Lower lobe of right lung (tissue), 2 donors: ENCODE results near the gene FAM9B. TPM values are rescaled to one million over a fixed set of nuclear protein-coding genes. Genes with fewer than 3 reads are reported as not detected.

ENCODE experiments used
- ATAC-seq, 2 donors: fragments of 200-7000 bp; cut with Tn5 transposase; one replicate each; pipeline ENCODE4 v1.9.1; 2020 to 2022; ENCODE audit warnings: mild to moderate bottlenecking in 2 of 2, moderate library complexity in 2 of 2
- DNase-seq: peaks from one replicate; pipeline ENCODE4 v3.0.0-alpha.2; 2020
- H3K27ac ChIP-seq: fragments of 200-600 bp; one replicate; pipeline ENCODE4 v1.8.0; 2022
- H3K27me3 ChIP-seq: fragments of 200-600 bp; one replicate; pipeline ENCODE4 v1.8.0; 2022; ENCODE audit warnings: low read depth
- H3K36me3 ChIP-seq: fragments of 200-600 bp; one replicate; pipeline ENCODE4 v1.8.0; 2022; ENCODE audit warnings: mild to moderate bottlenecking
- H3K4me1 ChIP-seq: fragments of 200-600 bp; one replicate; pipeline ENCODE4 v1.8.0; 2022
- H3K4me3 ChIP-seq: fragments of 200-600 bp; one replicate; pipeline ENCODE4 v1.8.0; 2022; ENCODE audit warnings: mild to moderate bottlenecking
- H3K9me3 ChIP-seq: fragments of 200-600 bp; one replicate; pipeline ENCODE4 v1.8.0; 2022
- CTCF ChIP-seq: fragments of 200-600 bp; IDR thresholded peaks from one replicate; pipeline ENCODE4 v1.8.0; 2022; ENCODE audit warnings: antibody characterized with exemption, mild to moderate bottlenecking
- intact Hi-C: fragments of 100-400 bp; cut with DNase I; formaldehyde crosslinking; loops from one replicate; pipeline ENCODE4 v1.11.0; 2022
- total RNA-seq: library from RNA; stranded (reverse); fragmentation: NEBNext Ultra II Directional; extraction: Animal tissue kit (Norgen Biotek cat#: 25700); gene quantifications from one replicate; pipeline ENCODE4 v1.2.1, GENCODE V29; 2021
- donor health status: DM: no; HTN: yes; CAD: no; lungs with severe emphysema.

The FAM9B gene
- total RNA-seq, 1 donor from 2014 or later: 0.44 TPM

DNA sequence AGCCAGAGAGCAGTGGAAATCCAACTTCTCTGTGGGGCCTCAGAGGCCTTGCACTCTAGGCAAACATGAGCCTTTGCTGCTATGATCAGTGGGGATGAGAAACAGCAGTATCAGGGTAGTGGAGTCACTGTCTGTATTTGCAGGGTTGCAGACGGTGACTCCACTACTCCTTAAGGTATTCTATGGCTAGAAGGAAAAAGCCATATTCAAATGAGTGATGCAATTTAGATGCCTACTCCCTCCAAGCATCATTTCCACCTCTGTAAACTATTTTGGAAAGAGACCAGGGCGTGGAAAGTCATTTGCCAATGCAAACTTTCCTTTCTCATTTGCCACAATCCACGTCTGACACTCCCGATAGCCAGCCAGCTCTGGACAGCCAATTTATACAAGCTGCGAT, 35.6 kb upstream of the FAM9B start:
- no peak overlapping the region for H3K27ac ChIP-seq
- DNase-seq: no peak
- H3K4me1 ChIP-seq: no peaks in the 10 kb centered on the region
- H3K4me3 ChIP-seq: no peak overlapping the region
- H3K9me3 ChIP-seq: no peaks in the 10 kb centered on the region
- H3K27me3 ChIP-seq: no peaks in the 10 kb centered on the region
- ATAC-seq: no peak
- TF ChIP-seq CTCF: no peak
- intact Hi-C loops: no loop called here
- H3K36me3 ChIP-seq: no peaks in the 10 kb centered on the region

DNA sequence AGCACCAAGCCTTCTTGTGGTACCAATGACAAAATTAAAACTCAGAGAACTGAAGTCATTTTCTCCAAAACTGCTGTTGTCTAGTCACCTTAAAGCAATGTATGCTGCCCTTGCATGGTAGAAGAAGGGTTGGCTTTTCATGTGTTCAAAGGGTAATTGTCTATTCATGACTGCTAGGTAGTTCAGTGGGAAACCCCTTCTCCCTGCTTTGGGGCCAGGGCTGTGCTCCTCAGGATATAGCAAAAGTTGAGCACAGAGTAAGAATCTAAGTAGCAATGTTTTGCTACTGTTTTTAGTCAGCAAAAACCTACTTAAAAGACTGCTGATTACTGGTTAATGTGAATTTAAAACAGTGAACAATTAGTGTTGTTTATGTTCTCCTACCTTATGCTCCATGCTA, 30.8 kb upstream of the FAM9B start:
- ATAC-seq (no peak), DNase-seq (no peak)
- Histone ChIP-seq H3K27me3 (no peaks in the 10 kb centered on the region), H3K27ac (no peak overlapping the region), H3K9me3 (no peaks in the 10 kb centered on the region), H3K4me3 (no peak overlapping the region), H3K36me3 (no peaks in the 10 kb centered on the region), H3K4me1 (no peaks in the 10 kb centered on the region)
- intact Hi-C loops: no loop called here
- TF ChIP-seq CTCF: no peak

DNA sequence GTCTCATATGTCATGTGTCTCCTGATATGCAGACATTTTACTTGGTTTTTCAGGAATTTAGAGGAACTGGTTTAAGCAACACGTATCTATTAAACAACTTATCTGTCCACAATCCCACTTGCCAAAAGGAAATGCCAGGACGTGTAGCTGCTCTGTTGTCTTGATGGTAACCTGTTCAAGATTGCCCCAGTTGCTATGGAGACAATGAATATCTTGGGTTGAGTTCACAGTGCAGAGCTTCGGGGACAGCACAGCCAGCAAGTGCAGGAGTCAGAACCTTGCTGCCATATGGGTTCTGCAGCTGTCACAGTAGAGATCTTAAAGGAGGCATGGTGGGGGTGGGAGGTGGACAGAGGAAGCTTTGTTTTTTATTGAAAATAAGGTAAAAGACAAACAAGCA, 28.7 kb upstream of the FAM9B start:
- Histone ChIP-seq H3K27ac (no peak overlapping the region), H3K9me3 (no peaks in the 10 kb centered on the region), H3K4me3 (no peak overlapping the region), H3K36me3 (no peaks in the 10 kb centered on the region), H3K4me1 (no peaks in the 10 kb centered on the region), H3K27me3 (no peaks in the 10 kb centered on the region)
- no peak for TF ChIP-seq CTCF
- no peak for ATAC-seq
- no peak for DNase-seq
- intact Hi-C loops: no loop called here

GRCh38 chrX:9055354-9055753, 21.4 kb upstream of the FAM9B start:
- Histone ChIP-seq H3K36me3 (no peaks in the 10 kb centered on the region), H3K27me3 (no peaks in the 10 kb centered on the region), H3K27ac (no peak overlapping the region), H3K9me3 (no peaks in the 10 kb centered on the region), H3K4me1 (no peaks in the 10 kb centered on the region), H3K4me3 (no peak overlapping the region)
- DNase-seq: no peak
- no peak for TF ChIP-seq CTCF
- no peak for ATAC-seq
- intact Hi-C loops: no loop called here

GRCh38 chrX:9052081-9052480, 18.2 kb upstream of the FAM9B start:
- TF ChIP-seq CTCF: no peak
- intact Hi-C loops: no loop called here

DNA sequence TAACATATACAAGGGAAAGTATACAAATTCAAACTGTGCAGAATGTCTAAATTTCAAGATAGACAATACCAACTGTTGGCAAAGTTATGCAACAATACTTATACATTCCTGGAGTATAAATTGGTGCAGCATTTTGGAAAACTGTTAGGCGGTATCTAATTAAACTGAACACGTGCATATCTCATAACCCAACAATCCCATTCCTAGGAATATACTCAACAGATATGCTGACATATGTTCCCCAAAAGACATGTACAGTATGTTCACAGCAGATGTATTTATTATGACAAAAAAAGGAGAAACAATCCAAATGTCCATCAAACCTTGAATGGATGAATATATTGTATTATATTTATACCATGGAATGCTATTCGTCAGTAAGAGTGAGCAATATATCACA, 16.4 kb upstream of the FAM9B start:
- no peaks in the 10 kb centered on the region for H3K36me3 ChIP-seq
- H3K27me3 ChIP-seq: no peaks in the 10 kb centered on the region
- H3K27ac ChIP-seq: no peak overlapping the region
- no peaks in the 10 kb centered on the region for H3K9me3 ChIP-seq
- intact Hi-C loops: no loop called here
- ATAC-seq (no peak), DNase-seq (no peak)
- no peak for TF ChIP-seq CTCF
- no peak overlapping the region for H3K4me3 ChIP-seq
- H3K4me1 ChIP-seq: no peaks in the 10 kb centered on the region

More at GRCh38 chrX:9052081-9052480, 18.2 kb upstream of the FAM9B start:
- H3K4me3 ChIP-seq: no peak overlapping the region
- no peaks in the 10 kb centered on the region for H3K9me3 ChIP-seq
- H3K36me3 ChIP-seq: no peaks in the 10 kb centered on the region
- no peak for ATAC-seq
- no peak overlapping the region for H3K27ac ChIP-seq
- no peak for DNase-seq
- H3K4me1 ChIP-seq: no peaks in the 10 kb centered on the region
- no peaks in the 10 kb centered on the region for H3K27me3 ChIP-seq
